Measurements from ENCODE around the gene OMP.
"Not testable (repeated sequence)": the region's sequence is repeated elsewhere in the genome, so short reads cannot be mapped to it uniquely, and the experiment has no call there.

Gene OMP

GRCh38 chr11:77086521-77087472, 15.8 kb upstream of the OMP start:
- no peak for DNase-seq (ENCODE audit: low read depth, low spot score)

- no peak for DNase-seq (ENCODE audit: low read depth, low spot score)
Observed at GRCh38 chr11:77087723-77088225, 14.9 kb upstream of the OMP start.

GRCh38 chr11:77088236-77089003, 14.2 kb upstream of the OMP start:
- no peak for DNase-seq (ENCODE audit: low read depth, low spot score)

- DNase-seq (ENCODE audit: low read depth, low spot score) = no peak
Observed at GRCh38 chr11:77089004-77089545, 13.6 kb upstream of the OMP start.

- no peak for DNase-seq (ENCODE audit: low read depth, low spot score)
Observed at GRCh38 chr11:77090046-77090372, 12.6 kb upstream of the OMP start.

GRCh38 chr11:77090373-77091111, 12.1 kb upstream of the OMP start:
- no peak for DNase-seq (ENCODE audit: low read depth, low spot score)

GRCh38 chr11:77091146-77091940, 11.3 kb upstream of the OMP start:
- DNase-seq (ENCODE audit: low read depth, low spot score) = peak; percentile 44

- no peak for DNase-seq (ENCODE audit: low read depth, low spot score)
Observed at GRCh38 chr11:77092382-77092781, 10.3 kb upstream of the OMP start.

- DNase-seq (ENCODE audit: low read depth, low spot score) = no peak
Observed at GRCh38 chr11:77093056-77093891, 9.4 kb upstream of the OMP start.

GRCh38 chr11:77093987-77094840, 8.4 kb upstream of the OMP start:
- DNase-seq (ENCODE audit: low read depth, low spot score) = no peak

- no peak for DNase-seq (ENCODE audit: low read depth, low spot score)
Observed at GRCh38 chr11:77094841-77095365, 7.7 kb upstream of the OMP start.

GRCh38 chr11:77095551-77096490, 6.8 kb upstream of the OMP start:
- DNase-seq (ENCODE audit: low read depth, low spot score) = no peak

GRCh38 chr11:77096591-77097019, 6.0 kb upstream of the OMP start:
- no peak for DNase-seq (ENCODE audit: low read depth, low spot score)

- not testable (repeated sequence) for DNase-seq (ENCODE audit: low read depth, low spot score)
Observed at GRCh38 chr11:77097180-77097579, 5.5 kb upstream of the OMP start.

- no peak for DNase-seq (ENCODE audit: low read depth, low spot score)
Observed at GRCh38 chr11:77100166-77101042, 2.2 kb upstream of the OMP start.

GRCh38 chr11:77101043-77101537, 1.6 kb upstream of the OMP start:
- DNase-seq (ENCODE audit: low read depth, low spot score) = no peak
